Bronchial epithelial cell (primary cell): Measurements from ENCODE around the gene IKZF1. TPM values are rescaled to one million over a fixed set of nuclear protein-coding genes. Genes with fewer than 3 reads are reported as not detected.

ENCODE experiments used
- DNase-seq: peaks from one replicate; pipeline ENCODE4 v3.0.0-alpha.2; 2010; ENCODE audit warnings: low read depth
- FAIRE-seq: peaks from 2 replicates; lab custom pipeline; 2011; peaks lifted over from hg19 to GRCh38; lab: Jason Lieb, UNC
- H3K27me3 ChIP-seq: 2 replicates; pipeline ENCODE4 v1.5.1; 2011; ENCODE audit warnings: low read length; ENCODE audit not compliant: control insufficient read depth, insufficient read depth
- H3K36me3 ChIP-seq: 2 replicates; pipeline ENCODE4 v1.5.1; 2011; ENCODE audit warnings: low read length; ENCODE audit not compliant: control insufficient read depth, insufficient read depth
- H3K4me3 ChIP-seq: 2 replicates; pipeline ENCODE4 v1.5.1; 2011; ENCODE audit warnings: mild to moderate bottlenecking, low read depth, low read length, control low read depth
- CTCF ChIP-seq: IDR thresholded peaks from 2 replicates; pipeline ENCODE4 v1.5.1; 2011; ENCODE audit warnings: mild to moderate bottlenecking, moderate library complexity, low read length, control low read depth, inconsistent platforms; ENCODE audit not compliant: insufficient read depth, severe bottlenecking
- total RNA-seq: library from RNA; depleted of rRNA; stranded (reverse); fragments of >200 nt; gene quantifications from 2 replicates; pipeline ENCODE4 v1.2.1, GENCODE V29; 2014

The IKZF1 gene
- total RNA-seq, 1 donor from 2014 or later, result not detected

- FAIRE-seq (peak; percentile 52), DNase-seq (no peak)
- H3K4me3 ChIP-seq, result no peak overlapping the region
- no peaks in the 10 kb centered on the region for H3K27me3 ChIP-seq
- no peaks in the 10 kb centered on the region for H3K36me3 ChIP-seq
- no peak for TF ChIP-seq CTCF
Observed at GRCh38 chr7:50370884-50371283, 66.4 kb downstream of the IKZF1 start.

- TF ChIP-seq CTCF, result no peak
- DNase-seq (no peak), FAIRE-seq (no peak)
- H3K27me3 ChIP-seq, result no peaks in the 10 kb centered on the region
- H3K4me3 ChIP-seq, result no peak overlapping the region
- H3K36me3 ChIP-seq, result no peaks in the 10 kb centered on the region
Observed at GRCh38 chr7:50371551-50372021, 67.1 kb downstream of the IKZF1 start.

- no peak for TF ChIP-seq CTCF
- FAIRE-seq (no peak), DNase-seq (no peak)
- H3K27me3 ChIP-seq, result no peaks in the 10 kb centered on the region
- no peak overlapping the region for H3K4me3 ChIP-seq
- H3K36me3 ChIP-seq, result no peaks in the 10 kb centered on the region
Observed at GRCh38 chr7:50372923-50373322, 68.4 kb downstream of the IKZF1 start.

- no peak overlapping the region for H3K4me3 ChIP-seq
- no peak for FAIRE-seq
- H3K36me3 ChIP-seq, result no peaks in the 10 kb centered on the region
- no peak for DNase-seq
- TF ChIP-seq CTCF, result no peak
- no peaks in the 10 kb centered on the region for H3K27me3 ChIP-seq
Observed at GRCh38 chr7:50376056-50376820, 71.7 kb downstream of the IKZF1 start.

- DNase-seq, result no peak
- no peak for FAIRE-seq
- Histone ChIP-seq H3K4me3 (no peak overlapping the region), H3K36me3 (no peaks in the 10 kb centered on the region), H3K27me3 (no peaks in the 10 kb centered on the region)
- no peak for TF ChIP-seq CTCF
Observed at GRCh38 chr7:50377356-50377755, 72.8 kb downstream of the IKZF1 start.
